ENCODE data around the gene LAMA2.

DNA sequence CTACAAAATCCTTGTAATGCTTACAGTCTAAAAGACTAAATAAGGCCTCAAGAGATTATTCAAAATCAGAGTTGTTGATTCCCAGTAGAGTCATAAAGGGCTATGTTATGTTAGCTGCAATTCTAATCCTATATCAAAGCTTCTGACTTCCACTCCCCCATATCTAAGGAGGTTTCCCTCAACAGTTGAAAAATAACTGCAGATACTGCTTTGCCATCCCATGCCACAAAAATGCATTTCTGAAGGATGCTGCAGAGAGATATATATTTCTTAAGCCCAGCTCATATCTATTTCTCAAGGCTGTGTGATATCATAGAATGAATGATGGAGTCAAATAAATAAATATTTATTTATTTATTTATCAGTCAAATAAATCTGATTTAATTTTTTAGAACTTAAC, 332.3 kb downstream of the LAMA2 start:
- TF ChIP-seq POLR2AphosphoS5 (IDR thresholded peaks at IDR 0.05), result no peak
- TF ChIP-seq, protein P1, sequence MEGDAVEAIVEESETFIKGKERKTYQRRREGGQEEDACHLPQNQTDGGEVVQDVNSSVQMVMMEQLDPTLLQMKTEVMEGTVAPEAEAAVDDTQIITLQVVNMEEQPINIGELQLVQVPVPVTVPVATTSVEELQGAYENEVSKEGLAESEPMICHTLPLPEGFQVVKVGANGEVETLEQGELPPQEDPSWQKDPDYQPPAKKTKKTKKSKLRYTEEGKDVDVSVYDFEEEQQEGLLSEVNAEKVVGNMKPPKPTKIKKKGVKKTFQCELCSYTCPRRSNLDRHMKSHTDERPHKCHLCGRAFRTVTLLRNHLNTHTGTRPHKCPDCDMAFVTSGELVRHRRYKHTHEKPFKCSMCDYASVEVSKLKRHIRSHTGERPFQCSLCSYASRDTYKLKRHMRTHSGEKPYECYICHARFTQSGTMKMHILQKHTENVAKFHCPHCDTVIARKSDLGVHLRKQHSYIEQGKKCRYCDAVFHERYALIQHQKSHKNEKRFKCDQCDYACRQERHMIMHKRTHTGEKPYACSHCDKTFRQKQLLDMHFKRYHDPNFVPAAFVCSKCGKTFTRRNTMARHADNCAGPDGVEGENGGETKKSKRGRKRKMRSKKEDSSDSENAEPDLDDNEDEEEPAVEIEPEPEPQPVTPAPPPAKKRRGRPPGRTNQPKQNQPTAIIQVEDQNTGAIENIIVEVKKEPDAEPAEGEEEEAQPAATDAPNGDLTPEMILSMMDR (IDR thresholded peaks at IDR 0.05), result no peak
- no peak for TF ChIP-seq POLR2A (IDR thresholded peaks at IDR 0.05)
- TF ChIP-seq EP300 (IDR thresholded peaks at IDR 0.05), result no peak

All from stomach (tissue), 4 donors.